MG63 (cell line): ENCODE measurements around the gene IFI35. TPM values are rescaled to one million over a fixed set of nuclear protein-coding genes. Genes with fewer than 3 reads are reported as not detected.

Source experiments
- total RNA-seq: library from RNA; depleted of rRNA; stranded (reverse); fragments of >200 nt; shearing (Covaris generic); gene quantifications from 2 replicates; pipeline ENCODE4 v1.2.3, GENCODE V29; 2014; ENCODE audit warnings: low replicate concordance; rRNA removed

IFI35 gene
- total RNA-seq, 1 experiment from 2014 or later: 26.8 TPM

Other genes with a start within 250 kb of the IFI35 start
- not detected in 2 replicates for gene RAMP2, start 245.6 kb upstream of the IFI35 start, total RNA-seq
- 68.7 and 99.1 TPM in 2 replicates for gene VPS25, start 233.3 kb upstream of the IFI35 start, total RNA-seq
- gene WNK4, start 226.2 kb upstream of the IFI35 start, total RNA-seq: not detected in 2 replicates
- 65.1 and 90.5 TPM in 2 replicates for gene COA3, start 208.1 kb upstream of the IFI35 start, total RNA-seq
- not detected in 2 replicates for gene CNTD1, start 207.9 kb upstream of the IFI35 start, total RNA-seq
- gene BECN1, start 182.5 kb upstream of the IFI35 start, total RNA-seq: 85.0 and 209 TPM in 2 replicates
- 72.7 and 82.0 TPM in 2 replicates for gene PSME3, start 173.4 kb upstream of the IFI35 start, total RNA-seq
- gene AOC2, start 162.2 kb upstream of the IFI35 start, total RNA-seq: 0.36 TPM in 1 of 2 replicates, not detected in the other
- gene AOC3, start 155.6 kb upstream of the IFI35 start, total RNA-seq: 0.10 and 0.86 TPM in 2 replicates
- gene G6PC1, start 106.0 kb upstream of the IFI35 start, total RNA-seq: not detected in 2 replicates
- gene AARSD1, start 42.3 kb upstream of the IFI35 start, total RNA-seq: 41.7 and 47.0 TPM in 2 replicates
- not detected in 2 replicates for gene PTGES3L, start 26.7 kb upstream of the IFI35 start, total RNA-seq
- 3.8 and 5.1 TPM in 2 replicates for gene RUNDC1, start 26.2 kb upstream of the IFI35 start, total RNA-seq
- gene RPL27, start 8.4 kb upstream of the IFI35 start, total RNA-seq: 2,193 and 2,673 TPM in 2 replicates
- gene VAT1, start 15.6 kb downstream of the IFI35 start, total RNA-seq: 181 and 263 TPM in 2 replicates
- not detected in 2 replicates for gene RND2, start 18.4 kb downstream of the IFI35 start, total RNA-seq
- gene BRCA1, start 118.6 kb downstream of the IFI35 start, total RNA-seq: 30.8 and 33.9 TPM in 2 replicates
- gene NBR1, start 164.4 kb downstream of the IFI35 start, total RNA-seq: 78.8 and 81.8 TPM in 2 replicates
- 0.10 and 0.99 TPM in 2 replicates for gene TMEM106A, start 205.1 kb downstream of the IFI35 start, total RNA-seq
- not detected in 2 replicates for gene CCDC200, start 221.8 kb downstream of the IFI35 start, total RNA-seq
- not detected in 2 replicates for gene RNU2-1, start 227.2 kb downstream of the IFI35 start, total RNA-seq